HG03575 (cell line): Measurements from ENCODE around the gene ZNF655.
"Not testable (repeated sequence)": the region's sequence is repeated elsewhere in the genome, so short reads cannot be mapped to it uniquely, and the experiment has no call there.

Experiments
- ATAC-seq: cut with Tn5 transposase; IDR thresholded peaks from one replicate; pipeline ENCODE4 v1.9.1; 2021; ENCODE audit not compliant: unreplicated experiment, insufficient number of reproducible peaks, low FRiP score; ENCODE audit errors: extremely low read depth

ZNF655 gene

GRCh38 chr7:99559175-99559915 is 903 bp downstream of the ZNF655 start:
- no peak for ATAC-seq

GRCh38 chr7:99560834-99561736 is 2.6 kb downstream of the ZNF655 start:
- ATAC-seq, result no peak

- ATAC-seq, result no peak
These were observed 3.3 kb downstream of the ZNF655 start for GRCh38 chr7:99561737-99562051.

- no peak for ATAC-seq
These were observed 3.8 kb downstream of the ZNF655 start for GRCh38 chr7:99562114-99562784.

- ATAC-seq, result no peak
These were observed 4.4 kb downstream of the ZNF655 start for GRCh38 chr7:99562832-99563231.

GRCh38 chr7:99563650-99564049 is 5.2 kb downstream of the ZNF655 start:
- ATAC-seq, result no peak

- ATAC-seq, result not testable (repeated sequence)
These were observed 10.3 kb downstream of the ZNF655 start for GRCh38 chr7:99568770-99569169.

GRCh38 chr7:99571768-99572167 is 13.3 kb downstream of the ZNF655 start:
- ATAC-seq, result no peak

- no peak for ATAC-seq
These were observed 14.8 kb downstream of the ZNF655 start for GRCh38 chr7:99573257-99573656.

GRCh38 chr7:99576251-99576650 is 17.8 kb downstream of the ZNF655 start:
- ATAC-seq, result no peak

GRCh38 chr7:99579281-99579955 is 21.0 kb downstream of the ZNF655 start:
- no peak for ATAC-seq

- no peak for ATAC-seq
These were observed 21.7 kb downstream of the ZNF655 start for GRCh38 chr7:99579956-99580777.

- not testable (repeated sequence) for ATAC-seq
These were observed 22.4 kb downstream of the ZNF655 start for GRCh38 chr7:99580778-99581332.

- no peak for ATAC-seq
These were observed 30.4 kb downstream of the ZNF655 start for GRCh38 chr7:99588868-99589267.

GRCh38 chr7:99594948-99595745 is 36.7 kb downstream of the ZNF655 start:
- no peak for ATAC-seq

GRCh38 chr7:99596408-99596955 is 38.0 kb downstream of the ZNF655 start:
- no peak for ATAC-seq
